ENCODE data around the gene ZSCAN21.
"Not testable (repeated sequence)": the region's sequence is repeated elsewhere in the genome, so short reads cannot be mapped to it uniquely, and the experiment has no call there.

ZSCAN21 gene

DNA sequence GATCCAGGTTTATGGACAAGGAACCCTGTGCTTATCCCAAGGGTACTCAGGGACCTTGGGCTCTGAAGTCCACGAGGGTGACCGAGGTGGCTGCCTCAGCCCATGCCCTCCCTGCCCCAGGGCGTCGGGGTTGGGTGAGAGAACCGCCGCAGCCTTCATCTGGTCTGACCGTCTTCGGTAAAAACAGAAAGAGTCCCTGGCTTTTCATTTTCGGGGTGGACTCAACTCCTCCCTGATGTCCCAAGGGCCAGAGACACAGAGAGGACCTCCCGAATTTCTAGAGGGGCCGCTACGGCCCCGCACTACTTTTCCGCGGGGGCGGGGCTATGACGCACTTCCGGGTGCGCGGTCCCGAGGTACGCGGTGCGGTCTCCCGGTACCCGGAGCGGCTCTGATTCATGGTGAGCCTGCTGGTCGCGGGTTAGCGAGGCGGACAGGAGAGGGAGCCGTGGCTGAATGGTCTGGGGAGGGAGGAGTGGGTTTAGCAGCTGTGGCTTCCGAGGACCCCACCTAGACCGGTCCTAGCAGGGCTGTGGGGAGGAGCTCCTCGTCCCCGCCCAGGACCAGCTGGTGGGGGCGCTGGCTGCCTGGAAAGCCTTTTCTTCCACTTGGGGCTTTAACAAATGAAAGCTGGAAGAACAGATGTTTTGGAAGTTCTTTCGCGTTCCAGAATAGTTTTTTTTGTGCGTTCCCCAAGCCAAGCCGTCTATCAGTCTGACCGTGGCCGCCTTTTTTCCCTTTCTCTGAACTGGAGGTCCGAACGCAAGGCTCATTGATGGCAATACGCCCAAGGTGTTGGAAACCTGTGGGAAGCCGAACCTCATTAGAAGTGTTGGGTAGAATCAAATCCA, at the start of gene ZSCAN21:
Gene ZSCAN21, plus strand, starts transcription at position 334 of the 851 bp plus-strand sequence. CDS start 7,233 bp downstream, outside the sequence.
- peaks cover 9% of the 10 kb centered on the region for H3K36me3 Mint-ChIP-seq (ENCODE audit: low read depth)
- peaks cover 19% of the 10 kb centered on the region for H3K4me1 Mint-ChIP-seq
- H3K9me3 Mint-ChIP-seq, result no peaks in the 10 kb centered on the region
- H3K4me3 Mint-ChIP-seq, result peak within 1 kb of the TSS; percentile 92 to 97 (median 95)
- TF ChIP-seq, protein P1, sequence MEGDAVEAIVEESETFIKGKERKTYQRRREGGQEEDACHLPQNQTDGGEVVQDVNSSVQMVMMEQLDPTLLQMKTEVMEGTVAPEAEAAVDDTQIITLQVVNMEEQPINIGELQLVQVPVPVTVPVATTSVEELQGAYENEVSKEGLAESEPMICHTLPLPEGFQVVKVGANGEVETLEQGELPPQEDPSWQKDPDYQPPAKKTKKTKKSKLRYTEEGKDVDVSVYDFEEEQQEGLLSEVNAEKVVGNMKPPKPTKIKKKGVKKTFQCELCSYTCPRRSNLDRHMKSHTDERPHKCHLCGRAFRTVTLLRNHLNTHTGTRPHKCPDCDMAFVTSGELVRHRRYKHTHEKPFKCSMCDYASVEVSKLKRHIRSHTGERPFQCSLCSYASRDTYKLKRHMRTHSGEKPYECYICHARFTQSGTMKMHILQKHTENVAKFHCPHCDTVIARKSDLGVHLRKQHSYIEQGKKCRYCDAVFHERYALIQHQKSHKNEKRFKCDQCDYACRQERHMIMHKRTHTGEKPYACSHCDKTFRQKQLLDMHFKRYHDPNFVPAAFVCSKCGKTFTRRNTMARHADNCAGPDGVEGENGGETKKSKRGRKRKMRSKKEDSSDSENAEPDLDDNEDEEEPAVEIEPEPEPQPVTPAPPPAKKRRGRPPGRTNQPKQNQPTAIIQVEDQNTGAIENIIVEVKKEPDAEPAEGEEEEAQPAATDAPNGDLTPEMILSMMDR (IDR thresholded peaks at IDR 0.05; ENCODE audit: unreplicated experiment in 3 of 3), result no peak
- no peaks in the 10 kb centered on the region for H3K27me3 Mint-ChIP-seq (ENCODE audit: low read depth)
- peak within 1 kb of the TSS; percentile 95 to 99 (median 97) for H3K27ac Mint-ChIP-seq

DNA sequence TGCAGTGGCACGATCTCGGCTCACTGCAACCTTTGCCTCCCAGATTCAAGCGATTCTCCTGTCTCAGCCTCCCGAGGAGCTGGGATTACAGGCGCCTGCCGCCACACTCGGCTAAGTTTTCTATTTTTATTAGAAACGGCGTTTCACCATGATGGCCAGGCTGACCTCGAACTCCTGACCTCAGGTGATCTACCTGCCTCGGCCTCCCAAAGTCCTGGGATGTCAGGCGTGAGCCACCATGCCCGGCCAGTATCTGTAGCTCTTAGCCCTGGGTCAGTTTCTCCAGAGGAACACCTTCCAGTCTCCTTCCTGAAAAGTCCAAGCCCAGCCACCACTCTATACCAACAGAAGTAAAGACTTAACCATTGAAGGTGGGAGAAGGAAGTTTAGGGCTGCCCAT, 49.3 kb upstream of the ZSCAN21 start:
- H3K27me3 Mint-ChIP-seq (ENCODE audit: low read depth), result peaks cover 7% of the 10 kb centered on the region
- TF ChIP-seq, protein P1 (IDR thresholded peaks at IDR 0.05; ENCODE audit: unreplicated experiment in 3 of 3), result no peak
- H3K9me3 Mint-ChIP-seq, result no peaks in the 10 kb centered on the region
- no peaks in the 10 kb centered on the region for H3K4me1 Mint-ChIP-seq
- H3K4me3 Mint-ChIP-seq, result no peak overlapping the region
- H3K27ac Mint-ChIP-seq, result no peak overlapping the region
- H3K36me3 Mint-ChIP-seq (ENCODE audit: low read depth), result no peaks in the 10 kb centered on the region

DNA sequence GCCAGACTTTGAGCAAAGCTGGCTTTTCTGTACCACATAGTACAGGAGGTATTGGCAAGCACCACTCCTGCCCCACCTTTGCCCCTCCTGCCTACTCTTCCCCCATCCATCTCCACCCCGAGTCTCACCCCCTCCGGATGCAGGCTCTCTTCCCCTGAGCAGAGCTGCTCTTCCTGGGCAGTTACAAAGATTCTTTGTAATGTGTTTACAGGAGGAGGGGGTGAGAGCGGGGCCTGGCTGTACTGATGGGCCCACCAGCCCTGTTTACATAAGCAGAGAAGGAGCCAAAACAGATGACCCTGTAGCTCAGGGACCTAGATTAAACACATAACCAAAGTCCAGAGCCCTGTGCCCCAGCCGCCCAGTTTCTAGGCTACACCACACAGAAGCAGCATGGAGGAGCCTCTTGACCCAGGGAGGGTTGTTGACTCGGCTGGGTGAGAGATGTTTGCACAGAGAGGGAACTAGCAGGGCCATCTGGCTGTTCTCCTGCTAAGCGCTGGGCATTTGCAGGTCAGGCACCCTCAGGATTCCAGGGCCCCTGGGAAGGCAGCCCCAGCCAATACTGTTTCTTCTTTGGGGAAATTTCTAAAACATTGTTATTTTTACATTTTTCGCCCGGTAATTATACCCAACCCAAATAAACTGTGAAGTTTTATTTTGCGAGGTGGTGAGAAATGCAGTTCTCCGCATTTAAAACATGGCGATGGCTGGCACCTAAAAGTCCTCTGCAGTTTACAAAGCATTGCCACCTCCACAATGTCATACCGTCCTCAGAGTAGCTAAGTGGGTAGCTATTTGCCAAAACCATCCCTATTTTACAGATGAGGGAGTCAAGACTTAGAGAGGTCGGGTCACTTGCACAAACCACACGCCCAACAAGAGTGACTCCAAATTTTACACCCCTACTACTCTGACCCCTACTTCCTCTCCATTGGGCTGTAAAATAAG, 45.6 kb upstream of the ZSCAN21 start:
- TF ChIP-seq, protein P1 (IDR thresholded peaks at IDR 0.05; ENCODE audit: unreplicated experiment in 3 of 3), result no peak
- Mint-ChIP-seq H3K36me3 (ENCODE audit: low read depth) (no peaks in the 10 kb centered on the region), H3K27ac (peak overlapping the region in 1 of 3 experiments; percentile 56), H3K9me3 (no peaks in the 10 kb centered on the region), H3K27me3 (ENCODE audit: low read depth) (peaks cover 7% of the 10 kb centered on the region), H3K4me1 (no peaks in the 10 kb centered on the region), H3K4me3 (no peak overlapping the region)

DNA sequence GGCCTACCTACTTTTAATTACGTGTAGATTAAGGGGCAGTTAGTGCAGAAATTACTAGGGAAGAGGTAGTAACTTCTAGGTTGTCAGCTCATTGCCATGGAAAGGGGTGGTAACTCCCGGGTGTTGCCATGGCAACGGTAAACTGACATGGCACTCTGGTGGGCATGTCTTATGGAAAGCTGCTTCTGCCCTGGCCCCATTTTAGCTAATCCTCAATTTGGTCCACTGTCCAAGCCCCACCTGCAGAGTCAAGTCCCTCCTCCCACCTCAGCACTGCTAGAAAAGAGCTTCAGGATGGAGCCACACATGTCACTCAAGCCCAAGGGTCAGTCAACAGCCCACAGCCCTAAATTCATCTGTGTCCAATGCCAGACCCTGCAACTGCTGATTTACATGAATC, 41.7 kb upstream of the ZSCAN21 start:
- TF ChIP-seq, protein P1 (IDR thresholded peaks at IDR 0.05; ENCODE audit: unreplicated experiment in 3 of 3), result no peak
- no peaks in the 10 kb centered on the region for H3K36me3 Mint-ChIP-seq (ENCODE audit: low read depth)
- H3K9me3 Mint-ChIP-seq, result no peaks in the 10 kb centered on the region
- no peak overlapping the region for H3K4me3 Mint-ChIP-seq
- no peak overlapping the region for H3K27ac Mint-ChIP-seq
- no peaks in the 10 kb centered on the region for H3K4me1 Mint-ChIP-seq
- H3K27me3 Mint-ChIP-seq (ENCODE audit: low read depth), result peaks cover 13% of the 10 kb centered on the region

DNA sequence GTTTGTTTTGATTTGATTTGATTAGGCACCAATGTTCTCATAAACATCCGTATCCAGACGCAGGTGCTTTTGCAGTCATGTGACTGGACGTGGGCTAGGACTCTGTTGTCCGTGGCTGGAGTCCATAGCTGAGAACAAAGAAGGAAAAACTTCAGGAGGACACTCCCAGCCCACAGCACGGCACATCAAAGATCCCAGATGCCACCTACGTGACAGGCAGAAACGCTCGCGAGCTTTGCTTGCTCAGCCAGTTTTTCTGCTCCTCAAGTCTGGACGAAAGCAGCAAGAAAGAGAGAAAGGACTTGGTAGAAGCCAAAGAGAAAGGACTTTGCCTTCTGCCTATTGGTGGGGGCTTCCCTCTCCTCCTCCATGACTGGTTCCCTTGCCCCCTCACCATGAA, 41.0 kb upstream of the ZSCAN21 start:
- Mint-ChIP-seq H3K27ac (no peak overlapping the region), H3K4me3 (no peak overlapping the region), H3K9me3 (no peaks in the 10 kb centered on the region), H3K4me1 (no peaks in the 10 kb centered on the region), H3K36me3 (ENCODE audit: low read depth) (no peaks in the 10 kb centered on the region), H3K27me3 (ENCODE audit: low read depth) (peaks cover 13% of the 10 kb centered on the region)
- TF ChIP-seq, protein P1 (IDR thresholded peaks at IDR 0.05; ENCODE audit: unreplicated experiment in 3 of 3), result no peak

DNA sequence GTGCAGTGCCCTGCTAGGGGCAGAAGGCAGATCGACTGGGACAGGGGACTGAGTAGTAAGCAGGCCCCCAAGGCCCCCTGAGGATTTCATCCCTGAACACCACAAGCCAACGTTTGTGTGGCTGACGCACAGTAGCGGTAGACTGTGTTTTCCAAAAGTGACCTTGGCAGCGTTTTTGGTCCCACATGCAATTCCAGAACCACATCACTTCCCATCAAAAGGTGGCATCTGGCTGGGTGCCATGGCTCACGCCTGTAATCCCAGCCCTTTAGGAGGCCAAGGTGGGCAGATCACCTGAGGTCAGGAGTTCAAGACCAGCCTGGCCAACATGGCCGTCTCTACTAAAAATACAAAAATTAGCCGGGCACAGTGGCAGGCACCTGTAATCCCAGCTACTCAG, 39.6 kb upstream of the ZSCAN21 start:
- H3K4me3 Mint-ChIP-seq; H3K9me3 Mint-ChIP-seq; H3K4me1 Mint-ChIP-seq; H3K36me3 Mint-ChIP-seq (ENCODE audit: low read depth); H3K27ac Mint-ChIP-seq: not testable (repeated sequence)
- peaks cover 10% of the 10 kb centered on the region for H3K27me3 Mint-ChIP-seq (ENCODE audit: low read depth)
